AG08395 (cell line): Measurements from ENCODE around the gene DMKN.
"Not testable (repeated sequence)": the region's sequence is repeated elsewhere in the genome, so short reads cannot be mapped to it uniquely, and the experiment has no call there.

Source experiments
- DNase-seq: peaks from one replicate; pipeline ENCODE4 v3.0.0; 2012; ENCODE audit warnings: mixed read lengths, low spot score

DMKN gene

DNA sequence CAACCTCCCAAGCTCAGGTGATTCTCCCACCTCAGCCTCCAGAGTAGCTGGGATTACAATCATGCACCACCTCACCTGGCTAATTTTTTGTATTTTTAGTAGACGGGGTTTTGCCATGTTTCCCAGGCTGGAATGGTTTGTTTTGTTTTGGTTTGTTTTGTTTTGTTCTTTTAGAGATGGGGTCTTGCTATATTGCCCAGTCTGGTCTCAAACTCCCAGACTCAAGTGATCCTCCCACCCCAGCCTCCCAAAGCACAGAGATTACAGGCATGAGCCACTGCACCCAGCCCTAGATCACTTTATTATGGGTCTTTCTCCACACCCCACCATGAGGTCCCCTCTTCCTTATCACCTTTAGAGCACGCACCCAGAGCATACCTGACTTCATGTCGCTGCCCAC is 15.2 kb downstream of the DMKN start:
- no peak for DNase-seq

DNA sequence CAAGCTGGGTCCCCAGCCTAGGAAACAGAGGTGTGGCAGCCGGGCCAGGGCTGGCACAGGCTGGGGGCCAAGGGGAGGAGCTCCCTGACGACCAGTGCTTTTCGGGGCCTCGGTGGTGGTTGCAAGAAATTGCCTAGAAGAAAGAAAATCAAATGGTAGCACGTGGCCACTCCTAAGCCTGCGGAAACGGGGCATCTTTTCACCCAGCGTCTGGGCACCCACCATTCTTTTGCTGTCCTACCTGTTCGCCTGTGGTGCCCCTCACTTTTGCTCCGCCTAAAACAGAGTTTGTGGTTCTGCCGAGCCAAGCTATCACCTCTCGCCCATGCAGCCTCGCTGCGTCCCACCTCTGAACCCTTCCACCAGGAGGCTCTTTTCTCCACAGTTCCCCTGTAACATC is 16.0 kb downstream of the DMKN start:
- no peak for DNase-seq

DNA sequence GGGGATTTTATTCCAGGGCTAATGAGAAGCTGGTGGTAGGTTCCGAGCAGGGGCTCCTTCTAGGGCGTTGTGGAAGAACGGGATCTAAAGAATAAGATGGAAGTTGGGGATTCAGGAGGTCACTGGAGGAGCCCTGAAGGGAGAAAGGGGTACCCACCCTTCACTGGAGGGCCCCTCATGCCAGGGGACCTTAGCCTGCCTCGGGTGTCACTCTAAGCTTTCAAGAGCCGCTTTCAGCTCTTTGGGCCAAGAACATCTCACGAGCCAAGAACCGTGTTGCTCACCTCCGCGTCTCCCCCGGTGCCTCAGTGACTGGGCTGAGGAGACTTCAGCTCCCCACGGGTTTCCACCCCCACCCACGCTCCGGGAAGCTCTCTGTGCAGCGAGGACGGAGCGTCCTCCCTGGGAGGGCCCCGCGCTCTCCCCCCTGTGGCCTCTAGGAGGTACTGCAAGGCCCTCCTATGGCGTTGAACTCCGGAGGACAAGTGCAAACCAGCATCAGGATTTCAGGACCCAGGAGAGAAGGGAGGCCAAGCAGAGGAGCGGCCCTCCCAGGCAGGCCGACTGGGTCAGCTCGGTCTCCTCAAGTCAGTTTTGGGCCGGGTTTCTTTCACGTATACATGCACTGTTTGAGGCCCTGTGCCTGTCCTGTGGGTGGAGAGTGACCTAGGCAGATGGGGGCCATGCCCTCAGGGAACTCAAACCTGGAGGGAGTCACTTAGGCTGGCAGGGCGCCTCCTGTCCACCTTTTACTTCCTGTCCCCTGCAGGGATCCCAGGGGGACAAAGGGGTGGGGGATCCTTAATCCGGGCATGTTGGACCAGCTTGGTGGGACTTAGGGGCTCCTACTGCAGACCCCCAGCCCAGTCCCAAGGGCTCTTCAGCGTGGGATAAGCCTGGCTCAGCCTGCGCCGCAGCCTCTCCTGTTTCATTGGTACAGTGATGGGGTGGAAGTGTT is 18.1 kb downstream of the DMKN start:
- peak; percentile 91 for DNase-seq

DNA sequence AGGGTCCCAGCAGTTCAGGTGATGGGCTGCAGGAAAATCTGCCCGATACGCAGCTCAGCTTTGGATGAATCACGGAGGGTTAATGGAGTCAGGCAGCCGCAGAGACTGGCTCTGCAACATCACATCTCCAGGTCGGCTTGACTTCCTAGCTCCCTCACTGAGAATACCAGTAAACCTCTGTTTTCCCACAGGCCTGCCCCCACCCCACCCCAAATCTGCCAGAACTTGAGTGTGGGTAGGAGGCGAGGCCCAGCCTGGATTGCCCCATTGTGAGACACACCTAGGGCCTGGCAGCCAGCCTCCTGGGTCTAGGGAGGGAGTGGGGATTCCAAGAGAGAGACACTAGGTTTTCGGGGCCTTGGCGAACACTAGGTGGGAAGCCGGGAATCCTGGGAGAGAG is 19.5 kb downstream of the DMKN start:
- DNase-seq, result no peak

DNA sequence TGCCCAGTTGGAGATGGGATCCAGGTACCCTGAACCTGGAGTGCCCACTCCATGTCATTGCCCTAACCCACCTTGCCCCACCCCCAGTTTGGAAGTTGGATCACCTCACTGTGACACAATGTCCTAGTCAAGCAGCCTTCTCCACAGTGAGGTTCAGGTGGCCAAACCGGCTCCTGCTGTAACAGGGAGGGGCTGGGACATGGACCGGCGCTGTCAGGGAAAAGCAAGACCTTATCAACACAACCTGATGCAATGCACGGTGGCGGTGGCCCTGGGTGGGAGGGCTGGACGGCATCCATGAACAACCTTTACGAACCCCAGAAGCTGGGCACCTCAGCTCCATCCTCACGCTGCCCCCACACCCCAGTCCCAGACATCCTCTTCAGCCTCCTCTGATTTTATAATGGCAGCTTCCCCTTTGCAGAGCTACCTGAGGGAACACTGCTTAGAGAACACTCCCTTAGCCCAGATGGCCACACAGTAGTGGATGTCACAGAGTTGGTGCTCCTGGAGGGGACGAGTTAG is 21.6 kb downstream of the DMKN start:
- DNase-seq, result no peak

DNA sequence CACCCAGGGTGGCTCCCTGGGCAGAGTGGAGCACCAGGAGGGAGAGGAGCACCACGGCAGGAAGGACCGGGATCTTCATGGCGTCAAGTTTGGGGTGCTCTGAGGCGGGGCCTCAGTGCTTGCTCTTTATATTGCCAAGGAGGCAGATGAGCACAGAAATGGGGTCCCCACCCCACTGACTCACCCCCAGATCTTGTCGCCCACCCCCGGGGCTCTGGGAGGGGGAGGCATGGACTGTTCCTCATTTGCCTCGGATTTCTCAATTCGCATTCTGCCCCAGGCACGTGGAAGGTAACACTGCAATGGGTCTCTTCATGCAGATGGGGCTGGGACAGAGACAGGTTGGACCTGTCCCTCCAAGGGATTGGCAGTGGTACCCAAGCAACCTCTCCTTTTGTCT is 23.1 kb downstream of the DMKN start, which contains the start of gene KRTDAP:
KRTDAP (minus strand) TSS at position 101 of the 400 bp plus-strand sequence; CDS start at position 79, 22 bp downstream.
- no peak for DNase-seq

DNA sequence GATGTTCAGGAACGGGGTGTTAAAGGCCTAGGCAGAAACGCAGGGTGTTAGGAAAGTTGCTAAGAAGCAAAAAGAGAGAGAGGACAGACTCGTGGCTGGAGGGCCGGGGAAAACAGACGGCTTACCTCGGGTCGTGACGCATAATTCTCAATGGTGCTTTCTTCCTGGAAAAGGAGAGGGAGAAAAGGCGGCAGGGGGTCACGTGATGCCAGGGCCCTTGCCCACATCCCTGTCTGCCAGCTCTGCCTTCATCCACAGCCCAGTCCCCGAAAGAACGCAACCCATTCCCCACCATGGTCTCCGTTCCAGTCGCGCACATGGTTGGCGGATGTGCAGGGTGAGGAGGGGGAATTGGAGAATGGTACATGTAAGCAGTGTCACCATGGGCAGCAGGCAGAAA is 24.8 kb downstream of the DMKN start:
- no peak for DNase-seq

DNA sequence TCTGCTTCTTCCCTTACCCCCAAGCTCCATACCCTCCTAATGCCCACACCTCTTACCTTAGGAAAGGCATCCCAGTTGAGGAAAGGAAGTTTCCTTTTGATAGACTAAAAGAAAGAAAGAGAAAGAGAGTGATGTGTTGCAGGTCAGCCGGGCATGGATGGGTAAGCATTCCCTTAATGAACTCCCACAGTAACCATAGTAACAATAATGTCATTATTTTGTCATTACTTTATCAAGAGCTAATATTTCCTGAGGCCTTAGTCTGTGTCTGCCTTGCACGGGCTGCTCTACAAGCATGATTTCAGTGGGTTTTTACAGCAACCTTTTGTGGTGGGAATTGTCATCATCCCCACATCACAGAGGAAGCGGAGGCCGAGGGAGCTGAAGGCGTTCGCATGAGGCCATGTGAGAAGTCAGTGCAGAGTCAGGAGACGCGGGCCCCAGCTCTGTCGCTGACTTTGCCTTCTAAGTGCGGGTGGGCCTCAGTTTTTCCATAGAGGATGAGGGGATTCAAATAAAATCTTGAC is 25.7 kb downstream of the DMKN start:
- no peak for DNase-seq

DNA sequence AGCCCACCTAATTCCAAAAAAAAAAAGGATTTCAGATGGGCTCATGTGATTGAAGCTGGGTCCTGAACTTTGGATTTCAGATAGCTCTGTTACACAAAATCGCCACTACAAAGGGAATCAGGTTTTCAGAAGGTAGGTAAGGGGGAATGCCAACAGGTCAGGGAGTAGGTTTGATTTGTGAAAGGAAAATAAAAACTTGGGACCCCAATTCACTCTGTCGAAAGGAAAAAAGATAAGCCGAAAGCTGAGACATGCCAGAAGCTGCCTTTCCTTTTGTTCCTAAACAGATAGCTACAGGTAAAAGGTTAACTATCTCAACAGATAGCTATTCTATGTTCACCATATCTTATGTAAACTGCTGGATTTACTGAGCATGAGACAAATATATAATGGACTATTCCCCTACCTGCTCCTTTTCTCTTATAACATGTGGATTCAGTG is 27.2 kb downstream of the DMKN start:
- no peak for DNase-seq

DNA sequence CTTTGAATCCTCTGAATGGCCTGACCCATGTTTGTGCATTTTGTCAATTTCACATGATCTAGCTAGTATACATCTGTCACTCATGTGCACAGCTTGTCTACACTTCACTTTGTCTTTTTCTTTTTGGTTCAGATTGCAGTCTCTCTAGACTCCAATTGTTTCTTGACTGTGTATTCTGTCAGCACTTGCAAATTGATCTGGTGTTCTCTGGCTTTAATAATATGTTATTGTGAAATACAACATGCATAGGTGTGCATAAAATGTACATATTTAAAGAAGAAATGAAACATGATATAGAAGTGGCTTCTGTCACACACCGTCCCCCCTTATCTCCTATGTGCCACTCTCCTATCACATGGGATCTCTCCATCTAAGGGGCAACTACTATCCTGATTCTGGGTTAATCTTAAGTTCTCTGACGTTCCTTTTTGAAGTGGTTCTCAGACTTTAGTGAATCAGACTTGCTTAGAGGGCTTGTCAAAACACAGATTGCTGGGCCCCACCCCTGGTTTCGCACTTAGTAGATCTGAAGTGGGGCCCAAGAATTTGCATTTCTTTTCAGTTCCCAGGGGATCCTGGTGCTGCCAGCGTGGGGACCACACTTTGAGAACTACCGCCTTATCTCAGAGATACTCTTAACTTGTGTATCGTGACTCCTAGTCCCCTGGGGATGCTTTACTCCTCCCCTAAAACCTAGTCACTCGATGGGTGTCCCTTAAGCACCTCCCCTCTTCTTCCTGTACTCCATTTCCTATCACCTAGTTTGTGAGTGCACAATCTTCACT is 29.0 kb downstream of the DMKN start:
- DNase-seq, result no peak

DNA sequence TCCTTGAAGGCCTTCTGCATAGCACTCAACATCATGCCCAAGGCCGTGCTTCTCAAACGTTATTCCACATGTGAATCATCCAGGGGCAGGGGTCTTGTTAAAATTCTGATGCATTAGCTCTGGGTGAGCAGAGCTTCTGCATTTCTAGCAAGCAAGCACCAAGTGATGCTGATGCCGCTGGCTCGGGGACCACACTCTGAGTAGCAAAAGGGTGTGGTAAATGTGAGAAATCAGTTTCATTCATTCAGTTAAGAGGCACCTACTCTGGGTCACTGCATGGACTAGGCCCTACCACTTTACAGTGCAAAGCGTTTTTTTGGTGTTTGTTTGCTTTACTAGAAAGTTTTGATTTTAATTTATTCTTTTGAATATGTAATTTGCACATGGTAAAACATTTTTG is 30.4 kb downstream of the DMKN start:
- no peak for DNase-seq

DNA sequence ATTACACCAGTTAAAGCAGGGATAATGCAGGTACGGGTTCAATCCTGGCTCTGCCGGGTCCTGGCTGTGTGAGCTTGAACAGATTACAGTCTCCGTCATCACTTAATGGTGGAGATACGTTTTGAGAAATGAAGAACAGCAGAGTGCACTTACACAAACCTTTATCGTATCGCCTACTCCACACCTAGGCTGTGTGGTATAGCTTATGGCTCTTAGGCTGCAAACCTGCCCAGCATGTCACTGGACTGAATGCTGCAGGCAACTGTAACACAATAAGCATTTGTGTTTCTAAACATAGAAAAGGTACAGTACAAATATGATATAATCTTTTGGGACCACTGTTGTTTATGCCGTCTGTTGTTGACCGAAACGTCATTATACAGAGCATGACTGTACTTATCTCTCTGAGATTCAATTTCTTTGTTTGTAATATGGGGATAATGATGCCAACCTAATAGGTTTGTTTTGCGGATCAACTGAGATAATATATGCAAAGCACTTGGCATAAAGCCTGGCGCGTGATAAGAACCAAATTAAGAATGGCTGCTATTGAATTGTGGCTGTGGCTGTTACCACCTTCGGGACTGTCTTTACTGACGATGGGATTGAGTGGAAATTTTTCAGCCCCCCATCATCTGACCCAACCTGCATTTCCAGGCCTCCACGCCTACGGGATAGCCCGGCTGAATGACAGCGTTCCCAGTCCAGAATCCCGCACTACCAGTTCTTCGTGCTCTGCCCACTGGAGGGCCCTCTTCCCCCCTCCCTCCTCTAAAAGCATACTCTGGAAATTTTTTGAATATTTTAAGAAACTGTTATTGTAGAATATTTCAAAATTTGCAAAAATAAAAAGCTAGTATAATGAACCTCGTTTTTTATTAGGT is 34.4 kb downstream of the DMKN start:
- DNase-seq, result no peak

DNA sequence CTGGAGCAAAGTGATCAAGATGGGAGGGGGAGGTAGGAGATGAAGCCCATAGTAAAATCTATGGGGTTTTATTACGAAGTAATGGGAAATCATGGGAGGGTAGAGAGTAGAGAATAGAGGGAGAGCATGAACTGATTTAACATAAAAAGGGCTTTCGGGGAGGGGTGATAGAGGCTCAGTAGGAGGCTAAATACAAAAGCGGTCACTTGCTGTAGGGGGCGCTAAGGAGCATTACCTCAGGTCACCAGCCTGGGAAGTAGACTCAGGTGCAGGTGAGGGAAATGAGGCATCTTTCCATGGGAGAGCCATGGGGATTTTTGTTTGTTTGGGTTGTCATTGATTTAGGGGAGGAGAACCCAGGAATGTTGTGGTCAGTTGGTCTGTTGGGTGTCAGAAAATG is 37.3 kb downstream of the DMKN start:
- DNase-seq, result no peak

DNA sequence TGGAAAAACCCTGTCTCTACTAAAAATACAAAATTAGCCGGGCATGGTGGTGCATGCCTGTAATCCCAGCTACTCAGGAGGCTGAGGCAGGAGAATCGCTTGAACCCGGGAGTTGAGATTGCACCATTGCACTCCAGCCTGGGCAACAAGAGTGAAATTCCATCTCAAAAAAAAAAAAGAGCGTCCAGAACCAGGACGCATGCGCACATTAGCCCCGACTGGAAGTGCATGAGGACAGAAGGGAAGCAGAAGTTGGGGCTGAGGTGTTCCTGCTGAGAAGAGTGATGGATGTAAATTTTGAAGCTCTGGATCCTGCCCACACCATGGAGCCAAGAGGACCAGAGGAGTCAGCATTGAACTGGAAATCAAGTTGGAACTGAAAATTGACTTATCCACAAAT is 38.9 kb downstream of the DMKN start:
- not testable (repeated sequence) for DNase-seq

DNA sequence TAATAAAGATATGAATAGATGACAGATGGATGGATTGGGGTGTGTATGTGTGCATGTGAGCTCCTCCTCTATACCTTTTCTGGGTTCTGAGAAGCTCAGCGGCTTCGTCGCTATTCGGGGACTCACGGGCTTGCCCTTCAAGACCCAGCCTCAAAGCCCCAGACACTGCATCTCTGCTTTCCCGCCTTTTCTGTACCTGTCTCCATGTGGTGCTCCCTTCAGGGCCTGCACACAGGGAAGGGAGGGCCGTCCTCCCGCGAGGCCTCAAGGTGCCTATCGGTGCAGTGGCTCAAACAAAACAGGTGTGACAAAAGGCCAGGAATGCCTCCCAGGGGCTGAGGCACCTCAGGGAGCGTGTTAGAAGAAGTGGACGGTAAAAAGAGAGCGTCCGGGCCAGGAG is 39.3 kb downstream of the DMKN start:
- no peak for DNase-seq

DNA sequence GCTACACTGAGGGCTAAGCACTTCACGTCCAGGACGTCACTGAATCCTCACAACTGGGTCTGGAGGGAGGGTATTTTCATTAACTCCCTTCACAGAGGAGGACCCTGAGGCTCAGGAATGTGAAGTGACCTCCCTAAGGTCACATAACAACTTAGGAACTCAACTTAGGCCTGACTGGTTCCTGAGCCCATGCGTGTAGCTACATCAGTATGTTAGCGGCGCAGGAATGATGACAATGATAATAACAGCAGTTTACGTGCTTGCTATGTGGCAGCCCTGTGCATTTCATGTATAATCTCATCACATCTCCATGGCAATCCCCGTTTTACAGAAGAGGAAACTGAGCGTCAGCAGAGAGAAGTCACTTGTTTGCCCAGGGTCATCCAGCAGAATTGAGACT is 41.5 kb downstream of the DMKN start:
- DNase-seq, result no peak

DNA sequence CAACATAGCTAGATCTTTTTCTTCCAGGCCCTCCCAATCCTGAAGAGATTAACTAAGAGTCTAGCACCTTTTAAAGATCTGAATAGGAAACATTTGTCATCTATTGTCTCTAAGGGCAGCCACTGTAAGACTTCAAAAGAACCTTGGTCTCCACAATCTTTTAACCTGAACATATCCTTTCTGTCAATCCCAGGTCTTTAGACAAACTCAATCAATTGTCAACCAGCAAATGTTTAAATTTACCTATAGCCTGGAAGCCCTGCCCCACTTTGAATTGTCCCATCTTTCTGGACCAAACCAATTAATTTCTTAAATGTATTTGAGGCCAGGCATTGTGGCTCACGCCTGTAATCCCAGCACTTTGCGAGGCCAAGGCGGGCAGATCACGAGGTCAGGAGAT is 42.4 kb downstream of the DMKN start:
- not testable (repeated sequence) for DNase-seq

DNA sequence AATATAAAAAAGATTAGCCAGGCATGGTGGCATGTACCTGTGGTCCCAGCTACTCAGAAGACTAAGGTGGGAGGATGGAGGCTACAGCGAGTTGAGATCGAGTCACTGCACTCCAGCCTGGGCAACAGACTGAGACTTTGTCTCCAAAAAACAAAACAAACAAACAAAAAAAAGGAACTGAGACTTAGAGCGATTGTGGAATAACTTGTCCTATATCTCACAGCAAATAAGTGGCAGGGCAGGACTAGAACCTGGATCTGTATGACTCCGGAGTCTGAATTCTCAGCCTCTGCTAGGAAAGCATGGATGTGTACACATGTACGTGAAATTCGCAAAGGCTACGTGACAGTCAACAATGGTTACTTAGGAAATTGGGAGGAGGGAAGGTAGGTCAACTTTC is 43.3 kb downstream of the DMKN start:
- DNase-seq, result no peak

DNA sequence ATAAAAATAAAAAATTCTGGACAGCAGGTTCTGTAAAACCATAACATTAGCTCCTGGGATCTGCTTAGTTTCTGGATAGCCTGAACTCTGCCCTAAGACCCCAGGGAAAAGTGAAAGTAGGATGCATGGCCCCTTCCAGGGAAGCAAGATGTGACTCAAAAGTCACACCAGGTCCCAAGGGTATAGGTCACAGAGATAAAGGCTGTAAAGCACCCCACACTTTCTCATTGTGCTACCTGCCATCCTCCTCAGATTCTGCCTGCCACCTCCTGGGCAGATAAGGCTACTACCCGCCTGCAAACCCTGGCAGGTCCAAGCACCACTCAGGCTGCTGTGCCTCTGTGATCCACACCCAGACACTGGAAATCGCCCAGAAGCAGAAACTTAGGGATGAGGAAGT is 44.8 kb downstream of the DMKN start:
- peak; percentile 70 for DNase-seq

DNA sequence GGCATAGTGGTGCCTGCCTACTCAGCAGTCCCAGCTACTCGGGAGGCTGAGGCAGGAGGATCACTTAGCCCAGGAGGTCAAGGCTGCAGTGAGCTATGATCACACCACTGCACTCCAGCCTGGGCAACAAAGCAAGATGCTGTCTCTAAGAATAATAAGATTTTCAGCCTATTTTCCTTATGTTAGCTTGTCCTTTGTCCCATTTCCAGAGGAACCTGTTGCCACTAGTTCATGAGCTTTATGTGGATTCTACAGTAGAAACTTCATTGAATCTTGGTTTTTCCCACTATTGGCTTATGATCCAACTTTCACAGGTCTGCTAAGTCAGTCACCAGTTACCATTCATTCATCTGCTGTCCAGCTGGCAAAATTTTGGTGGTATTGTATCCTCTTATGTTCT is 47.2 kb downstream of the DMKN start:
- DNase-seq, result no peak

DNA sequence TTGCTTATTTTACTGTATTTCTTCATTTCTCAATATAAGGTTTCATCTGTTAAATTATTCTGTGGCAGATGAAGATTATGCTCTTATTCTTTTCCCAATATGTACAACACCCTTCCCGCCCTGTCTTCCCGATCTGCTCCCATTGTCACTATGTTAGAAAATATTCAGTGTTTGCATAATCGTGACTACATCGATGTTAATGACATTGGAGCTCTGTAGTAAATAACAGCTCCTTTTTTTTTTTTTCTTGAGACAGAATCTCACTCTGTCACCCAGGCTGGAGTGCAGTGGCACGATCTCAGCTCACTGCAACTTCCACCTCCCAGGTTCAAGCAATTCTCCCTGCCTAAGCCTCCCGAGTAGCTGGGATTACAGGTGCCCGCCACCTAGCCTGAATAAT is 50.5 kb downstream of the DMKN start:
- DNase-seq, result not testable (repeated sequence)
